Prostate gland (tissue), 2 donors: ENCODE measurements around the gene OR2V2.

Experiments used
- POLR2A ChIP-seq: fragments of 450-650 bp; IDR thresholded peaks from one replicate; pipeline ENCODE4 v1.6.1; 2016; ENCODE audit warnings: antibody characterized with exemption, mild to moderate bottlenecking
- TF ChIP-seq, protein P1 (sequence below), 4 experiments: fragments of 200-600 bp in 2 of 4; fragments of 450-650 bp in 2 of 4; sonication (generic) in 2 of 4; IDR thresholded peaks; 1 replicate in 3 of 4; 2 replicates in 1 of 4; pipeline ENCODE4 v1.5.1; 2016 to 2019; ENCODE audit warnings: antibody characterized with exemption in 4 of 4, mild to moderate bottlenecking in 2 of 4, moderate library complexity in 2 of 4

DNA sequence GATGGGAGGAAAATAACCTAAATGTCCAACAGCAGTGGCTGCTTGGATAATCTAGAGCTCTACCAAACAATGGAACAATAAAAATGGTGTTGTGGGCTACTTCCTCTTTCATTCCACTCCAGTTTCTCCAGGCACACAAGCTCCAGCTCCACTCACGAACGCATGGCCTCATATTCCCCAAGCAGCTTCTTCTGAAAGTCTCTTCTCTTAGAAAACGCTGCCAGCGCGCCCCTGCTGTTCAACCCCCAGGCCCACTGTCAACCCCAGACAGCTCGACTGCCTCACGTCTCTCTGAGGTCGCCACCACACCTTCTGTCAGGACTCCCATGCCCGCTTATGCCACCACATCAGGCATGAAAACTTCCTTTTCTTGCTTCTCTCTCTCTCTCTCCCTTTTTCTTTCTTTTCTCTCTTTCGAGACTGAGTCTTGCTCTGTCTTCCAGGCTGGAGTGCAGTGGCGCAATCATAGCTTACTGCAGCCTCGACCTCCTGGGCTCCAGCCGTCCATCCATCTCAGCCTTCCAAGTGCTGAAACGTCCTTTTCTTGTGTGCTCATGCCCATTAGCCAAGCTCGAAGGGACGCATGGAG, 16.2 kb downstream of the OR2V2 start:
- TF ChIP-seq POLR2A, result no peak
- TF ChIP-seq, protein P1, sequence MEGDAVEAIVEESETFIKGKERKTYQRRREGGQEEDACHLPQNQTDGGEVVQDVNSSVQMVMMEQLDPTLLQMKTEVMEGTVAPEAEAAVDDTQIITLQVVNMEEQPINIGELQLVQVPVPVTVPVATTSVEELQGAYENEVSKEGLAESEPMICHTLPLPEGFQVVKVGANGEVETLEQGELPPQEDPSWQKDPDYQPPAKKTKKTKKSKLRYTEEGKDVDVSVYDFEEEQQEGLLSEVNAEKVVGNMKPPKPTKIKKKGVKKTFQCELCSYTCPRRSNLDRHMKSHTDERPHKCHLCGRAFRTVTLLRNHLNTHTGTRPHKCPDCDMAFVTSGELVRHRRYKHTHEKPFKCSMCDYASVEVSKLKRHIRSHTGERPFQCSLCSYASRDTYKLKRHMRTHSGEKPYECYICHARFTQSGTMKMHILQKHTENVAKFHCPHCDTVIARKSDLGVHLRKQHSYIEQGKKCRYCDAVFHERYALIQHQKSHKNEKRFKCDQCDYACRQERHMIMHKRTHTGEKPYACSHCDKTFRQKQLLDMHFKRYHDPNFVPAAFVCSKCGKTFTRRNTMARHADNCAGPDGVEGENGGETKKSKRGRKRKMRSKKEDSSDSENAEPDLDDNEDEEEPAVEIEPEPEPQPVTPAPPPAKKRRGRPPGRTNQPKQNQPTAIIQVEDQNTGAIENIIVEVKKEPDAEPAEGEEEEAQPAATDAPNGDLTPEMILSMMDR (IDR thresholded peaks at IDR 0.05), result no peak
